Fibroblast of villous mesenchyme (primary cell): ENCODE measurements around the gene APAF1. TPM values are rescaled to one million over a fixed set of nuclear protein-coding genes. Genes with fewer than 3 reads are reported as not detected.
"Not testable (repeated sequence)": the region's sequence is repeated elsewhere in the genome, so short reads cannot be mapped to it uniquely, and the experiment has no call there.

Experiments
- DNase-seq: peaks from one replicate; pipeline ENCODE4 v3.0.0-alpha.2; 2010; ENCODE audit warnings: low read depth
- H3K4me3 ChIP-seq: 2 replicates; pipeline ENCODE4 v1.5.1; 2011; ENCODE audit warnings: low read depth, mild to moderate bottlenecking, low read length
- total RNA-seq: library from RNA; depleted of rRNA; stranded (reverse); fragments of >200 nt; gene quantifications from 2 replicates; pipeline ENCODE4 v1.2.3, GENCODE V29; 2012
- TF ChIP-seq, protein P1 (sequence below): IDR thresholded peaks from 2 replicates; pipeline ENCODE4 v1.5.1; 2012; ENCODE audit warnings: low read depth, mild to moderate bottlenecking, low read length; ENCODE audit not compliant: insufficient read depth

APAF1 gene, protein sequence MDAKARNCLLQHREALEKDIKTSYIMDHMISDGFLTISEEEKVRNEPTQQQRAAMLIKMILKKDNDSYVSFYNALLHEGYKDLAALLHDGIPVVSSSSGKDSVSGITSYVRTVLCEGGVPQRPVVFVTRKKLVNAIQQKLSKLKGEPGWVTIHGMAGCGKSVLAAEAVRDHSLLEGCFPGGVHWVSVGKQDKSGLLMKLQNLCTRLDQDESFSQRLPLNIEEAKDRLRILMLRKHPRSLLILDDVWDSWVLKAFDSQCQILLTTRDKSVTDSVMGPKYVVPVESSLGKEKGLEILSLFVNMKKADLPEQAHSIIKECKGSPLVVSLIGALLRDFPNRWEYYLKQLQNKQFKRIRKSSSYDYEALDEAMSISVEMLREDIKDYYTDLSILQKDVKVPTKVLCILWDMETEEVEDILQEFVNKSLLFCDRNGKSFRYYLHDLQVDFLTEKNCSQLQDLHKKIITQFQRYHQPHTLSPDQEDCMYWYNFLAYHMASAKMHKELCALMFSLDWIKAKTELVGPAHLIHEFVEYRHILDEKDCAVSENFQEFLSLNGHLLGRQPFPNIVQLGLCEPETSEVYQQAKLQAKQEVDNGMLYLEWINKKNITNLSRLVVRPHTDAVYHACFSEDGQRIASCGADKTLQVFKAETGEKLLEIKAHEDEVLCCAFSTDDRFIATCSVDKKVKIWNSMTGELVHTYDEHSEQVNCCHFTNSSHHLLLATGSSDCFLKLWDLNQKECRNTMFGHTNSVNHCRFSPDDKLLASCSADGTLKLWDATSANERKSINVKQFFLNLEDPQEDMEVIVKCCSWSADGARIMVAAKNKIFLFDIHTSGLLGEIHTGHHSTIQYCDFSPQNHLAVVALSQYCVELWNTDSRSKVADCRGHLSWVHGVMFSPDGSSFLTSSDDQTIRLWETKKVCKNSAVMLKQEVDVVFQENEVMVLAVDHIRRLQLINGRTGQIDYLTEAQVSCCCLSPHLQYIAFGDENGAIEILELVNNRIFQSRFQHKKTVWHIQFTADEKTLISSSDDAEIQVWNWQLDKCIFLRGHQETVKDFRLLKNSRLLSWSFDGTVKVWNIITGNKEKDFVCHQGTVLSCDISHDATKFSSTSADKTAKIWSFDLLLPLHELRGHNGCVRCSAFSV (N-terminal part only)
- total RNA-seq, result 17.7 and 40.2 TPM in 2 replicates

DNA sequence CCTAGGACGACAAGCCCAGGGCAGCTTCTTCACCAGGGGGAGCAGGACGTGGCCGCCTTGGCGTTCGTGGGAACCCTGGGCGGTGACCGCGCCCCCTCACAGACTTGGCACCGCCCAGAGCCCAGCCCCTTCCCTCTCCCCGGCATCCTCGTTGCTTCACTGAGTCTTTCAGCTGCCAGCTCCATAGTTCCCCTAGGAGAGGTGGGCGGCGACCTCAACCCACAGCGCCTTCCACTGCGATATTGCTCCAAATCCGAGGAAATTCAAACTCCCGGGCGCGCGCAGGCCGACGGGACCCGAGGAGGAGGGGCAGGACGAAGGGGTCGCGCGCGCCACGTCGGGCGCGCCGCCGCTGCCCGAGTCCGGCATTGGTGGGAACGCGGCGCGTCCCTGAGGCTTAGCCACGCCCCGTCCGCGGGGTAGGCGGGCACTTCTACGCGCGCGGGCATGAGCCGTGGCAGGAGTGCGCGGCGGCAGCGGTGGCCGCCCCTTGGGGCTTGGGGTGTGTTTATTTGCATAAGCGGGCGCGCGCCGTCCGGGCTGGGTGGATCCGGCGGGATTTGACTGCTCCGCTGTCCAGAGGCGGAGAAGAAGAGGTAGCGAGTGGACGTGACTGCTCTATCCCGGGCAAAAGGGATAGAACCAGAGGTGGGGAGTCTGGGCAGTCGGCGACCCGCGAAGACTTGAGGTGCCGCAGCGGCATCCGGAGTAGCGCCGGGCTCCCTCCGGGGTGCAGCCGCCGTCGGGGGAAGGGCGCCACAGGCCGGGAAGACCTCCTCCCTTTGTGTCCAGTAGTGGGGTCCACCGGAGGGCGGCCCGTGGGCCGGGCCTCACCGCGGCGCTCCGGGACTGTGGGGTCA is at the start of gene APAF1, which contains the start of gene IKBIP:
TSS of gene APAF1 (plus strand) at position 579 of the 860 bp plus-strand sequence. CDS start 3,070 bp downstream, outside the sequence.
TSS of gene IKBIP (minus strand) at position 77 of the 860 bp plus-strand sequence. CDS start 87 bp downstream, outside the sequence.
- H3K4me3 ChIP-seq, result peak within 1 kb of the TSS; percentile 90
- peak; percentile 97 for DNase-seq
- TF ChIP-seq, protein P1, sequence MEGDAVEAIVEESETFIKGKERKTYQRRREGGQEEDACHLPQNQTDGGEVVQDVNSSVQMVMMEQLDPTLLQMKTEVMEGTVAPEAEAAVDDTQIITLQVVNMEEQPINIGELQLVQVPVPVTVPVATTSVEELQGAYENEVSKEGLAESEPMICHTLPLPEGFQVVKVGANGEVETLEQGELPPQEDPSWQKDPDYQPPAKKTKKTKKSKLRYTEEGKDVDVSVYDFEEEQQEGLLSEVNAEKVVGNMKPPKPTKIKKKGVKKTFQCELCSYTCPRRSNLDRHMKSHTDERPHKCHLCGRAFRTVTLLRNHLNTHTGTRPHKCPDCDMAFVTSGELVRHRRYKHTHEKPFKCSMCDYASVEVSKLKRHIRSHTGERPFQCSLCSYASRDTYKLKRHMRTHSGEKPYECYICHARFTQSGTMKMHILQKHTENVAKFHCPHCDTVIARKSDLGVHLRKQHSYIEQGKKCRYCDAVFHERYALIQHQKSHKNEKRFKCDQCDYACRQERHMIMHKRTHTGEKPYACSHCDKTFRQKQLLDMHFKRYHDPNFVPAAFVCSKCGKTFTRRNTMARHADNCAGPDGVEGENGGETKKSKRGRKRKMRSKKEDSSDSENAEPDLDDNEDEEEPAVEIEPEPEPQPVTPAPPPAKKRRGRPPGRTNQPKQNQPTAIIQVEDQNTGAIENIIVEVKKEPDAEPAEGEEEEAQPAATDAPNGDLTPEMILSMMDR, result no peak

DNA sequence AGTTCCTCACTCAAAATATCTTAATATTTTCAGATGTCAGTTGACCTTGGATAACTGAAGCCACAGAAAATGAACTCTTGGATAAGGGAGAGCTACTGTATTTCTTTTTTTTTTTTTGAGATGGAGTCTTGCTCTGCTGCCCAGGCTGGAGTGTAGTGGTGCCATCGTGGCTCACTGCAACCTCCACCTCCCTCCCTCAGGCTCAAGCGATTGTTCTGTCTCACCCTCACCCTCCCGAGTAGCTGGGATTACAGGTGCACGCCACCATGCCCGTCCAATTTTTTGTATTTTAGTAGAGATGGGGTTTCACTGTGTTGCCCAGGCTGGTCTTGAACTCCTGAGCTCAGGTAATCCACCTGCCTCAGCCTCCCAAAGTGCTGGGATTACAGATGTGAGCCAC is 47.8 kb upstream of the APAF1 start:
- not testable (repeated sequence) for DNase-seq, H3K4me3 ChIP-seq

DNA sequence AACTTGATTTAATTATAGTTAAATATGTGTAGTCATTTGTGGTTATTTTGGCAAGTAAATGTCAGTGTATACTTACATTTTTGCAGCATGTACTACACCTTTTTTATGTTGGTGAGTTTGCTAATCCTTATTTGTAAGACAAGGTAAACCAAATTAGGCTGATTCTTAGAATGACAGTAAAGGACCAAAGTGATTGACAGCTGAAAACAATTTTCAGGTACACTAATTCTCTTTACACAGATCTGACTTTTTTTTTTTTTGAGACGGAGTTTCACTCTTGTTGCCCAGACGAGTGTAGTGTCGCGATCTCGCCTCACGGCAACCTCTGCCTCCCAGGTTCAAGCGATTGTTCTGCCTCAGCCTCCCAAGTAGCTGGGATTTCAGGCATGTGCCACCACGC is 43.2 kb upstream of the APAF1 start:
- DNase-seq, result no peak
- H3K4me3 ChIP-seq, result no peak overlapping the region
- TF ChIP-seq, protein P1, result no peak

DNA sequence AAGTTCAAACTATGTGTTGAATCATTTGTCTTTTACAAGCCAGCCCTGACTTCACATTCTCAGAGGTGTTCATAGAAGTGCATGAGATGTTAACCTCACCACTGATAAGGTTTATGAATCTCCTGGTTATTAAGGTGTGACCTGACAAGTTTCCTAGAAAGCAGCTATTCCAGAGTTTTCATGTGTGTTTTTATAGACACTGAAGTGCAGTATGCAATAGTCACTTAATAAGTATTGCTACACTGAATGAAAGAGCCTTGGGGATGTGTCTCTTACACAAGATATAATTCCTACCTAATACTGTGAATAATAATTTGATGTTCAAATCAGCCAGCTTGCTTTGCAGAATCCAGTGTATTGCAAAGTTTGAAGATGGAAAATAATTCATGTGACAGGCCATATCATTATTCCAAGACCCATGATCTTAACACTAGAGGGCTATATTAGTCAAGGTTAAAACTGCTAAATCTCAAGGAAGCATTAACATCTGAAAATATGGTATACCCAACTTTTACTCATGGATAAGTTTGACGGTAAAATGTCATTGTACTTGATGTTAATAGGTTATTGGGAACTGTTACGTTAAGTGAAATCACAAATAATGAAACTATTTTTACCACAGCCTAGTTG is 38.6 kb upstream of the APAF1 start:
- no peak overlapping the region for H3K4me3 ChIP-seq
- DNase-seq, result no peak
- TF ChIP-seq, protein P1, result peak; percentile 13

DNA sequence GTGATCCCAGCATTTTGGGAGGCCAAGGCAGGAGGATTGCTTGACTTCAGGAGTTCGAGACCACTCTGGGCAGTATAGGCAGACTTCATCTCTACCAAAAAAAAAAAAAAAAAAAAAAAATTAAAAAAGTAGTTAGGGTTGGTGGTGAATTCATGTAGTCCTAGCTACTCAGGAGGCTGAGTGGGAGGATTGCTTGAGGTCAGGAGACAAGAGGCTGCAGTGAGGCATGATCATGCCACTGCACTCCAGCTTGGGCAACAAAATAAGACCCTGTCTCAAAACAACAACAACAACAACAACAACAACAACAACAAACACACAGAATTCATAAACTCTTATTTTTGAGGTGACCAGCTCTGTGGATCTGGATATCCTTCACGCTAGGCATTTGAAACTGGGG is 34.5 kb upstream of the APAF1 start:
- TF ChIP-seq, protein P1, result no peak
- no peak for DNase-seq
- H3K4me3 ChIP-seq, result no peak overlapping the region

DNA sequence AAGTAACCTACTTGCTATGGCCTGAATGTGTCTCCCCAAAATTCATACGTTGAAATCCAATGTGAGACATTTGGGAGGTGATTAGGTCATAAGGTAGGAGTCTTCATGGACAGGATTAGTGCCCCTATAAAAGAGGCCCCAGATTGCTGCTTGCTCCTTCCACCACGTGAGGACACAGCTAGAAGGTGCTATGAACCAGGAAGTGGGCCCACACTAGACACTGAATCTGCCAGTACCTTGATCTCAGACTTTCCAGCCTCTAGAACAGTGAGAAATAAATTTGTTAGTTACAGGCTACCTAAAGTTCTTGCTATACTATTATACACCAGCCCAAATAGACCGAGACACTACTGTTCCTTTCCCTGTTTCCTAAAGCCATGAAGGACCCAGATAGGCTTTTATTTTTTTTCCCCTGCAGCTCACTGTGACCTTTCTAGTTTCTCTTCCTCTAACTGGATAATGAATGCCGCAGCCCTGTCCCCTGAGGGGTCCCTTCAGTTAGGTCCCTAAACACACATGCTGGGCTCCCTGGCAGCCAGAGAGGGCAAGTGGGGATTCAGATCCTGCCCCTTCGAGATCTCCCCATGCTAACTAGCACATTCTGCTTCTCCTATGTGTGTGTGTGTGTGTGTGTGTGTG is 32.3 kb upstream of the APAF1 start:
- H3K4me3 ChIP-seq, result no peak overlapping the region
- TF ChIP-seq, protein P1, result no peak
- DNase-seq, result no peak
